PC-3 (cell line): ENCODE results near the gene SYNGR3.

Experiments used
- EZH2phosphoT487 ChIP-seq: fragments of 300-600 bp; sonication (generic); IDR thresholded peaks from 2 replicates; pipeline ENCODE4 v1.6.1; 2018; ENCODE audit warnings: mild to moderate bottlenecking, antibody characterized with exemption, low read length, borderline replicate concordance
- TF ChIP-seq, protein P1 (sequence below): fragments of 300-600 bp; sonication (generic); conservative IDR thresholded peaks from 2 replicates; pipeline ENCODE4 v1.5.1; 2017; ENCODE audit warnings: antibody characterized with exemption, low read depth, mild to moderate bottlenecking, low read length

DNA sequence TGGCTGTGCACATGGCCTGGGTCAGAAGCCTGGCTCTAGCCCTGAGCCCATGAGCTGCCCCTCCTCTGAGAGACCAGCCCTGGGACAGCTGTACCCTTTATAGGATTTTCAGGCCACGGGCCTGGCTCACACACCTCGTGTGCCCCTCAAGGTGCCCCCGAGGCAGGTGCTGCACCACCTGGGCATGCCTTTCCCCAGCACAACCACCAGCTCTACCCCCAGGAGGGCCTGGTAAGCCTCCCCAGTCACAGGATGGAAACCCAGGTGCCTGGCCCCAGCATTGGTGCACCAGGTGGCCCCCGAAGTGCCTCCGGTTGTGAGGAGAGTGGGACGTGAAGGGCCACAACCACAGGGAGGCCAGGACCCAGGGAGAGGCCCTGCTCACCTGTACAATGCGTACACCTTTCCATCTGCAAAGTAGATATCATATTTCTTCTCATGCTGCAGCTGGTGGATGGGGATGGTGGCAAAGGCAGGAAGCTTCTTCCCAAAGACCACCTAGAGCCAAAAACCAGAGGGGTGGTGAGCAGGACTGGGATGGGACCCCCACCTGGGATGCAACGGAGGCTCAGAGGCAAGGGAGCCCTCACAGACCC is 13.6 kb downstream of the SYNGR3 start:
- no peak for TF ChIP-seq EZH2phosphoT487
- TF ChIP-seq, protein P1, sequence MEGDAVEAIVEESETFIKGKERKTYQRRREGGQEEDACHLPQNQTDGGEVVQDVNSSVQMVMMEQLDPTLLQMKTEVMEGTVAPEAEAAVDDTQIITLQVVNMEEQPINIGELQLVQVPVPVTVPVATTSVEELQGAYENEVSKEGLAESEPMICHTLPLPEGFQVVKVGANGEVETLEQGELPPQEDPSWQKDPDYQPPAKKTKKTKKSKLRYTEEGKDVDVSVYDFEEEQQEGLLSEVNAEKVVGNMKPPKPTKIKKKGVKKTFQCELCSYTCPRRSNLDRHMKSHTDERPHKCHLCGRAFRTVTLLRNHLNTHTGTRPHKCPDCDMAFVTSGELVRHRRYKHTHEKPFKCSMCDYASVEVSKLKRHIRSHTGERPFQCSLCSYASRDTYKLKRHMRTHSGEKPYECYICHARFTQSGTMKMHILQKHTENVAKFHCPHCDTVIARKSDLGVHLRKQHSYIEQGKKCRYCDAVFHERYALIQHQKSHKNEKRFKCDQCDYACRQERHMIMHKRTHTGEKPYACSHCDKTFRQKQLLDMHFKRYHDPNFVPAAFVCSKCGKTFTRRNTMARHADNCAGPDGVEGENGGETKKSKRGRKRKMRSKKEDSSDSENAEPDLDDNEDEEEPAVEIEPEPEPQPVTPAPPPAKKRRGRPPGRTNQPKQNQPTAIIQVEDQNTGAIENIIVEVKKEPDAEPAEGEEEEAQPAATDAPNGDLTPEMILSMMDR: no peak
